OCI-LY3 (cell line): ENCODE measurements around the gene TSPAN31.

Source experiments
- CTCF ChIP-seq: fragments of 200-600, 300-600 bp; sonication (generic); IDR thresholded peaks from 2 replicates; pipeline ENCODE4 v1.5.1; 2014; ENCODE audit warnings: antibody characterized with exemption, low read length, low read depth
- EZH2phosphoT487 ChIP-seq: fragments of 200-600 bp; shearing (Covaris generic); IDR thresholded peaks from 2 replicates; pipeline ENCODE4 v1.6.1; 2018; ENCODE audit warnings: antibody characterized with exemption, mixed run types, low read depth

GRCh38 chr12:57770734-57771133 lies 25.9 kb downstream of the TSPAN31 start:
- TF ChIP-seq CTCF (no peak), EZH2phosphoT487 (no peak)
